GM12891 (cell line): ENCODE data around the gene GDF10.

Source experiments
- DNase-seq: peaks from one replicate; pipeline ENCODE4 v3.0.0; 2011; ENCODE audit warnings: low spot score; ENCODE audit not compliant: insufficient read length
- FAIRE-seq: peaks from 2 replicates; lab custom pipeline; 2011; peaks lifted over from hg19 to GRCh38; lab: Jason Lieb, UNC
- PAX5 ChIP-seq: IDR thresholded peaks from 2 replicates; pipeline ENCODE4 v1.6.1; 2011; ENCODE audit warnings: low read length, moderate library complexity, mild to moderate bottlenecking; ENCODE audit not compliant: insufficient read depth, severe bottlenecking
- POLR2A ChIP-seq: IDR thresholded peaks from 2 replicates; pipeline ENCODE4 v1.6.1; 2011; ENCODE audit warnings: low read depth, low read length, control low read depth
- POLR2AphosphoS5 ChIP-seq: IDR thresholded peaks from 2 replicates; pipeline ENCODE4 v1.6.1; 2011; ENCODE audit warnings: low read depth, low read length, control low read depth
- POU2F2 ChIP-seq: IDR thresholded peaks from 2 replicates; pipeline ENCODE4 v1.6.1; 2011; ENCODE audit warnings: low read depth, mild to moderate bottlenecking, control low read depth, low read length, moderate library complexity
- SPI1 ChIP-seq: IDR thresholded peaks from 2 replicates; pipeline ENCODE4 v1.6.1; 2011; ENCODE audit warnings: low read depth, low read length, control low read depth
- TAF1 ChIP-seq: IDR thresholded peaks from 2 replicates; pipeline ENCODE4 v1.6.1; 2011; ENCODE audit warnings: low read depth, low read length, control low read depth

GDF10 gene

DNA sequence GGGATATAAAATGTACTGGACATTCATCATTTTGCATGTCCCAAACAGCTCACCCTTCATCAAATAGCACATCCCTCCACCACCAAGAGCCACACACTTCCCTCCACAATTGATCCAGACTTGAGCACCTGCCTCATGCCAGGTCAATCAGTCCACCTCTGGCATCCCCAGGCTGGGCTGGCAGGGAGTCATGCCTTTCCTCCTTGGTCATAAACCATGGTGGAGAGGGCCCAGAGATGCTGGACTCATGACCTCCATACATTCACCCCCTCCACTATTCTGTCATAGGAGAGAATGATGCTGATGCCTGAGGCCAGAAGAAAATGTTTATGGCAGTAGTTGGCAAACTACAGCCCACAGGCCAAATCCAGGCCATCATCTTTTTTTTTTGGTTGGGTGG is 16.1 kb upstream of the GDF10 start:
- no peak for TF ChIP-seq TAF1
- no peak for TF ChIP-seq SPI1
- TF ChIP-seq POU2F2: no peak
- FAIRE-seq (no peak), DNase-seq (no peak)

DNA sequence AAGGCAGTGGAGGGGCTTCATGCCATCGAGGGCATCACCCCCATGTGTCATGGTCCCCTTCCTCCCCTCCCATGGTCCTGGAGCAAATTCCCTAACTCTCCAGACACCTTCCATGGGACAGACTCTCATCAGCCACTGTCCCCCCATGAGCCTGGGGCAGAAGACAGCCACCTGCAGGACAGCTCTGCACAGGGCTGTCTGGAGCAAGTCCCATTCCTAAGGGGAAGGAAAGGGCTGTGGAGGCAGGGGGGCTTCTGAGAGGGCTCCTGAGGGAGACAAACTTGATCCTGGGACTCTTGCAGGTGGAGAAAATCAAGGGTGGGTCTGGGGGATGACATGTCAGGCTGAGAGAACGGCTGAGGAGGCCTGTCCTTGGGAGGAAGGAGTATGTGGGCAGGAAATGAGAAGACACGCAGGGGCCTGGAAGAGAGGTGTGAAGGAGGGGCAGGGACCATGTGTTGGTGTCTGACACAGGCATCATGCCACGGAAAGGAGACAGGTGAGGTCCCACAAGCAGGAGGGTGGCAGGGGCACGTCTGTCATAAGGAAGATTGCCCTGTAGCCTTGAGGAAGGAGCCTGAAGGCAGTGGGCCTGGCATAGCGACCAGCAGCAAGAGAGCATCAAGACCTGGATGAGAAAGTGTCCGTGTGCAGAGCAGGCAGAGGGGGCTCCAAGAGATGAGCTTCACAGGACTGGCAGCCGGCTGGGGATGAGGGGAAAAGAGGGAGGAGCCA is 14.4 kb upstream of the GDF10 start:
- FAIRE-seq (no peak), DNase-seq (no peak)
- no peak for TF ChIP-seq PAX5

DNA sequence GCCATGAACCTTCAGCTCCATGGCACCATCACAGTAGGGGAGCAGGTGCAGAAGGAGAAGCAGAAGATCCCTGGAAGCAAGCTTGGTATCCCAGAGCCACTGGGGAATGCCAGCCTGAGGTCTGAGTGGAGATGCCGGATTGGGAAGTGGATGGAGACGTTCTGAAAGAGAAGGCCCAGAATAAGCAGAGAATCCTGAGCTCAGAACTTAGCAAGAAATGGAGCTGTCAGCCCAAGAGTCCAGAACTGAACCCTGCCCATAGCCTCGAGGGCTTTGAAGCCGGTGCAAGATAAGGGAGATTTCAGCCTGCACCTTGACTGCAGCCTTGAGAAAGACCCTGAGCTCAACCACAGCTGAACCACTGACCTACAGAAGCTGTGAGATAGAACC is 13.9 kb upstream of the GDF10 start:
- DNase-seq (no peak), FAIRE-seq (no peak)
- no peak for TF ChIP-seq PAX5
- no peak for TF ChIP-seq POU2F2
- TF ChIP-seq SPI1: no peak
- TF ChIP-seq TAF1: no peak
- no peak for TF ChIP-seq POLR2A
- no peak for TF ChIP-seq POLR2AphosphoS5

DNA sequence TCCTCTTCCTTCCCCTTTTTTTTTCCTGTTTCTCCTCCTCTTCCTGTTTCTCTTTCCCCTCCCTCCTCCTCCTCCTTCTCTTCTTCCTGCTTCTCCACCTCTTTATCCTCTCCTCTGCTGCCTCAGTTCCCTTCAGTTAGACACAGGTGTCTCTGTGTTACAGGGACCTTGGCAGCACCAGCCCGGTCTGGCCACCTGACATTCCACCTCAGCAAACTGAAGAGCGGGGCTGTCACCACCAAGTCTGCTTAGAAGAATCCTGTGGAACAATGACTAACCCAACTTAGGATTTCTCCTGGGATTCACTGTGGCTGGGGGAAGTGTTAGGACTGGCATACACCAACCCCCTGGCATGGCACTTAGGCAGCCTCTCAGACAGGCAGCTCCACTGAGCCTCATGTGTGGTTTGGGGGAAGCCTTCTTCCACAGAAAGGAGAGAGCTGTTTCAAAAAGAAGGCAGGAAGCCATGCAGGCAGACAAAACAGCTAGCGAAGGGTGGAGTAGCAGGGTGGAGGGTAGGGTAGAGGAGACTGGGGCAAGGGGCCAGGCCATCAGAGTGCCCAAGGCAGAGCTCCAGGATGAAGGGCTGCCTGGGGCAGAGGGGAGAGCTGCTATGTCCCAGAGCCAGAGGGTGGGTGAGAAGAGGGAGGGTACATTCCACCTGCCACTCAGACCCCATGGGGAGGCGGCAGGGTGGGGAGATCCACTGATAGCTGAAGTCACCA is 13.2 kb upstream of the GDF10 start:
- FAIRE-seq: no peak
- no peak for DNase-seq
- no peak for TF ChIP-seq PAX5
- TF ChIP-seq SPI1: no peak
- TF ChIP-seq POLR2AphosphoS5: no peak
- TF ChIP-seq TAF1: no peak
- TF ChIP-seq POLR2A: no peak
- TF ChIP-seq POU2F2: no peak

GRCh38 chr10:47287365-47287802 is 12.6 kb upstream of the GDF10 start:
- TF ChIP-seq POLR2A (no peak), POLR2AphosphoS5 (no peak), TAF1 (no peak), SPI1 (no peak), PAX5 (no peak), POU2F2 (no peak)
- no peak for FAIRE-seq
- DNase-seq: no peak

DNA sequence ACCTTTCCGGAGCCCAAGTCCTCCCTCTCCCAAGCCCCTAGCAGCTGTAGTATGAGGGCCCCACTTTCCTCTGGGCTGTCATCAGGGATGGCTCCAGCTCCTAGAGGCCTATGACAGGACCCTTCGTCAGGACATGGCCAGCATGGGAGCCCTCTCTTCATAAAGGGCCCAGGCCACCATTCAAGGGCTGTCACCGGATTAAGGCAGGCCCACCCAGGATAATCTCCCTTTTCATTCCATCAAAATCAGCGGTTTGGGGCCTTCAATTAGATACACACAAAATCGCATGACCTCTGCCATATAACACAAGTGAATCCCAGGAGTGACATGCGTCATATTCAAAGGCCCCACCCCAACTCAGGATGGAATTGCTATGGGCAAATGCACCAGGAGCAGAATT is 12.2 kb upstream of the GDF10 start:
- no peak for TF ChIP-seq PAX5
- TF ChIP-seq POLR2A: no peak
- no peak for TF ChIP-seq POU2F2
- no peak for TF ChIP-seq POLR2AphosphoS5
- no peak for TF ChIP-seq SPI1
- TF ChIP-seq TAF1: no peak
- FAIRE-seq (no peak), DNase-seq (no peak)

GRCh38 chr10:47288236-47288635 is 11.8 kb upstream of the GDF10 start:
- no peak for DNase-seq
- no peak for FAIRE-seq
- no peak for TF ChIP-seq TAF1
- no peak for TF ChIP-seq POU2F2
- TF ChIP-seq POLR2A: no peak
- TF ChIP-seq PAX5: no peak
- no peak for TF ChIP-seq POLR2AphosphoS5
- no peak for TF ChIP-seq SPI1

DNA sequence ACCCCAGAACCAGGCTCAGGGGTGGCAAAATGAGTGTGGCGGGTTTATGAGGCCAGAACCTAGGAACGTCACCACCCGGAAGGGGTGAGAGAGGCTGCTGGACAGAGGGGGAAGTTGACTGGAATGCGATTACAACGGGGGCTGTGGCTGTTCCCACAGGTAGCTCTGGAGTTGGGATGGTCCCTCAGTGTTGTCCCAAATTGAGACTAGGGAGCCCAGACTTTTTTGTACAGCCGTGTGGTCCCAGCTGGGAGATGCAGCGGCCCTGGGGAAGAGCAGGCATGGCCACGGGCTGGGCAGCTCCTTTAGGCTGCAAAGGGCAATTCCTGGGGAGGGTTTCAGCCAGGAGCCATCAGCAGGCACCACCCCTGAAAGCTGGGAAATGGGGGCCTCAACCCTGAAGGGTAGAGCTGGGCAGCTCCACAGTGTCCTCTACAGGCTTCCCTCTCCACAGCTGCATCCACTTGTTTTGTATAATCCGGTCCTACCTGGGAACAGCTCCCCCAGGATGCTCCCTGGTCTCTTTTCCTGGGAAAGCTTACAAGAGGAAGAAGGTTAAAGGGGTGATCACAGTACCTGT is 11.0 kb upstream of the GDF10 start:
- DNase-seq: no peak
- no peak for FAIRE-seq
- TF ChIP-seq POU2F2: no peak
- no peak for TF ChIP-seq POLR2A
- TF ChIP-seq SPI1: no peak
- TF ChIP-seq PAX5: no peak
- no peak for TF ChIP-seq TAF1
- no peak for TF ChIP-seq POLR2AphosphoS5

DNA sequence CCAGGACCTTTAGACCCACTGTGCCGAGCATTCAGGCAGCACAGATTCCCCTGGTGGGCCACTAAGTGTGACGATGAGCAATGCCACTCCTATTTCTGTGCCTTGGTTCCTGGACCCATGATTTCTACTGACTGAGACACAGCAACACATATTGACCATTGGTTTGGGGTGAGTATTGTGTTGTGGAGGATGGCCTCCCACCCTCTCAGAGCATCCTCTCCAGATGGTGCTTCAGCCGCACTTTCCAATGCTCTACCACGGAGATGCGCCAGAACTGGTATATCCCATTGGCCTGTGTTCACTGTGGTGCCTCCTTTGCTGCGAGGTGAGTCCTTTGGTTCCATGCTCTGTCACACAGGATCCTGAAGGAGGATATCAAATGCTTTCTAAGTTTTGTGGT is 10.1 kb upstream of the GDF10 start:
- TF ChIP-seq POLR2A (no peak), SPI1 (no peak), PAX5 (no peak), TAF1 (no peak), POLR2AphosphoS5 (no peak), POU2F2 (no peak)
- no peak for FAIRE-seq
- DNase-seq: no peak
